Tibial nerve (tissue), 4 donors: ENCODE data around the gene CLPX. TPM values are rescaled to one million over a fixed set of nuclear protein-coding genes. Genes with fewer than 3 reads are reported as not detected.
"Not testable (repeated sequence)": the region's sequence is repeated elsewhere in the genome, so short reads cannot be mapped to it uniquely, and the experiment has no call there.

Experiments used
- DNase-seq, 2 donors: peaks; one replicate each; pipeline ENCODE4 v3.0.0-alpha.2; 2019; ENCODE audit warnings: low spot score in 2 of 2
- H3K27ac ChIP-seq, 4 donors: fragments of 200-600 bp; sonication (generic) in 3 of 4; one replicate each; pipeline ENCODE4 v1.5.1; 2017 to 2019; ENCODE audit warnings: mild to moderate bottlenecking in 1 of 4
- H3K27me3 ChIP-seq, 2 donors: fragments of 200-600 bp; sonication (generic) in 1 of 2; one replicate each; pipeline versions ENCODE4 v1.5.1 to v1.6.0; 2017 to 2019
- H3K36me3 ChIP-seq, 3 donors: fragments of 200-600 bp; sonication (generic); one replicate each; pipeline ENCODE4 v1.5.1; 2018 to 2019
- H3K4me1 ChIP-seq, 4 donors: fragments of 200-600 bp; sonication (generic) in 3 of 4; one replicate each; pipeline ENCODE4 v1.5.1; 2017 to 2019
- H3K4me3 ChIP-seq, 4 donors: fragments of 200-600 bp; sonication (generic) in 3 of 4; one replicate each; pipeline ENCODE4 v1.5.1; 2017 to 2019; ENCODE audit warnings: mild to moderate bottlenecking in 1 of 4, moderate library complexity in 1 of 4
- H3K9me3 ChIP-seq, 4 donors: fragments of 200-600 bp; sonication (generic) in 3 of 4; one replicate each; pipeline ENCODE4 v1.5.1; 2017 to 2019
- CTCF ChIP-seq, 5 experiments: fragments of 200-600 bp in 3 of 5; fragments of 450-650 bp in 2 of 5; sonication (generic) in 3 of 5; IDR thresholded peaks; one replicate each; pipeline ENCODE4 v1.5.1; 2016 to 2019; ENCODE audit warnings: antibody characterized with exemption in 5 of 5, mild to moderate bottlenecking in 3 of 5, moderate library complexity in 2 of 5
- EP300 ChIP-seq, 2 donors: sonication (generic); formaldehyde crosslinking; IDR thresholded peaks; one replicate each; pipeline ENCODE4 v1.6.1; 2017; ENCODE audit warnings: antibody characterized with exemption in 2 of 2, mild to moderate bottlenecking in 1 of 2
- POLR2A ChIP-seq, 2 donors: fragments of 450-650 bp; IDR thresholded peaks; one replicate each; pipeline ENCODE4 v1.6.1; 2017; ENCODE audit warnings: antibody characterized with exemption in 2 of 2, mild to moderate bottlenecking in 2 of 2, moderate library complexity in 2 of 2
- WGBS, 2 donors: methylation state at CpG; one replicate each; pipeline ENCODE4 v1.1.5; 2018; 5-methylcytosine and 5-hydroxymethylcytosine counted together
- total RNA-seq, 4 donors: library from RNA; depleted of rRNA; stranded (reverse); fragments of >200 nt; gene quantifications; one replicate each; pipeline ENCODE4 v1.1.0, GENCODE V29; 2016

Gene CLPX
- 10 to 100 TPM; 29.5 to 96.7 (median 69.7) TPM for total RNA-seq

- TF ChIP-seq CTCF (IDR thresholded peaks at IDR 0.05) (peak in 1 of 5 experiments; percentile 43), POLR2A (IDR thresholded peaks at IDR 0.05) (peak; percentile 40 to 82), EP300 (IDR thresholded peaks at IDR 0.05) (peak; percentile 92 to 94)
- H3K4me1 ChIP-seq, result peaks cover 0 to 37% (median 20%) of the 10 kb centered on the region in 4 donors
- peak within 1 kb of the TSS; percentile 96 to 98 (median 98) for H3K27ac ChIP-seq
- WGBS, 2 donors, result 0% methylated on average over 41 to 50 of the region's 70 CpGs
- H3K9me3 ChIP-seq, result no peaks in the 10 kb centered on the region
- H3K4me3 ChIP-seq, result peak within 1 kb of the TSS; percentile 73 to 92 (median 85)
- DNase-seq, result peak; percentile 81 to 85
- no peaks in the 10 kb centered on the region for H3K27me3 ChIP-seq
- H3K36me3 ChIP-seq, result peaks cover 0 to 6% (median 0%) of the 10 kb centered on the region in 3 donors
These were observed at the start of gene CLPX for GRCh38 chr15:65184868-65185717. Gene CLPX, minus strand, starts transcription at chr15:65185342. Its CDS starts 189 bp downstream, at chr15:65185153.

GRCh38 chr15:65233696-65234095 lies 48.6 kb upstream of the CLPX start:
- TF ChIP-seq POLR2A (IDR thresholded peaks at IDR 0.05) (no peak), EP300 (IDR thresholded peaks at IDR 0.05) (no peak), CTCF (IDR thresholded peaks at IDR 0.05) (no peak)
- peaks cover 0 to 4% (median 0%) of the 10 kb centered on the region in 3 donors for H3K36me3 ChIP-seq
- WGBS, 2 donors, result 63 to 73% methylated on average over 5 of the region's 5 CpGs
- H3K27ac ChIP-seq, result no peak overlapping the region
- DNase-seq, result no peak
- H3K9me3 ChIP-seq, result no peaks in the 10 kb centered on the region
- no peaks in the 10 kb centered on the region for H3K27me3 ChIP-seq
- H3K4me1 ChIP-seq, result peaks cover 0 to 14% (median 0%) of the 10 kb centered on the region in 4 donors
- H3K4me3 ChIP-seq, result no peak overlapping the region

GRCh38 chr15:65232520-65232919 lies 47.4 kb upstream of the CLPX start:
- Histone ChIP-seq H3K36me3 (peaks cover 0 to 4% (median 0%) of the 10 kb centered on the region in 3 donors), H3K27me3 (no peaks in the 10 kb centered on the region), H3K4me3 (no peak overlapping the region), H3K27ac (no peak overlapping the region), H3K9me3 (no peaks in the 10 kb centered on the region), H3K4me1 (peaks cover 0 to 14% (median 0%) of the 10 kb centered on the region in 4 donors)
- no peak for DNase-seq
- TF ChIP-seq POLR2A (IDR thresholded peaks at IDR 0.05) (no peak), CTCF (IDR thresholded peaks at IDR 0.05) (no peak), EP300 (IDR thresholded peaks at IDR 0.05) (no peak)
- 91 to 99% methylated on average over 3 of the region's 3 CpGs for WGBS, 2 donors

- no peak overlapping the region for H3K27ac ChIP-seq
- no peak for DNase-seq
- 84 to 87% methylated on average over 10 of the region's 10 CpGs for WGBS, 2 donors
- TF ChIP-seq EP300 (IDR thresholded peaks at IDR 0.05) (no peak), POLR2A (IDR thresholded peaks at IDR 0.05) (no peak), CTCF (IDR thresholded peaks at IDR 0.05) (no peak)
- H3K27me3 ChIP-seq, result no peaks in the 10 kb centered on the region
- H3K4me1 ChIP-seq, result peaks cover 0 to 14% (median 0%) of the 10 kb centered on the region in 4 donors
- H3K4me3 ChIP-seq, result no peak overlapping the region
- H3K36me3 ChIP-seq, result peaks cover 0 to 4% (median 0%) of the 10 kb centered on the region in 3 donors
- H3K9me3 ChIP-seq, result no peaks in the 10 kb centered on the region
These were observed 46.2 kb upstream of the CLPX start for GRCh38 chr15:65231306-65231705.

GRCh38 chr15:65226901-65227300 lies 41.8 kb upstream of the CLPX start:
- H3K4me3 ChIP-seq, H3K27me3 ChIP-seq, H3K27ac ChIP-seq, H3K36me3 ChIP-seq, DNase-seq, H3K9me3 ChIP-seq, H3K4me1 ChIP-seq: not testable (repeated sequence)
- WGBS, 2 donors, result 74% methylated on average over 4 of the region's 10 CpGs; no CpG with 5 or more reads in 1 of the 2 donors
